Osteoblast (primary cell): ENCODE data around the gene GNAS-AS1. TPM values are rescaled to one million over a fixed set of nuclear protein-coding genes. Genes with fewer than 3 reads are reported as not detected.

Experiments used
- DNase-seq: peaks from one replicate; pipeline ENCODE4 v3.0.0; 2011; ENCODE audit warnings: low spot score, mixed read lengths; ENCODE audit not compliant: insufficient read length; ENCODE audit errors: missing footprints
- H2AFZ ChIP-seq: 2 replicates; pipeline ENCODE4 v1.6.0; 2011; ENCODE audit warnings: mild to moderate bottlenecking, low read length
- H3K27ac ChIP-seq: 2 replicates; pipeline ENCODE4 v1.5.1; 2011; ENCODE audit warnings: mild to moderate bottlenecking, low read depth, low read length, moderate library complexity
- H3K27me3 ChIP-seq: 2 replicates; pipeline ENCODE4 v1.6.0; 2012; ENCODE audit warnings: mild to moderate bottlenecking, control low read depth, inconsistent platforms, low read length, moderate library complexity; ENCODE audit not compliant: insufficient read depth
- H3K36me3 ChIP-seq: 2 replicates; pipeline ENCODE4 v1.5.1; 2011; ENCODE audit warnings: mild to moderate bottlenecking, low read length, control low read depth, moderate library complexity; ENCODE audit not compliant: insufficient read depth
- H3K4me1 ChIP-seq: 2 replicates; pipeline ENCODE4 v1.5.1; 2011; ENCODE audit warnings: mild to moderate bottlenecking, low read length, control low read depth, moderate library complexity; ENCODE audit not compliant: insufficient read depth
- H3K4me2 ChIP-seq: 2 replicates; pipeline ENCODE4 v1.6.0; 2011; ENCODE audit warnings: mild to moderate bottlenecking, low read length; ENCODE audit not compliant: insufficient read depth
- H3K4me3 ChIP-seq: fragments of 200-600 bp; sonication (generic); 3 replicates; pipeline ENCODE4 v1.5.1; 2012; ENCODE audit warnings: mild to moderate bottlenecking, low read length, inconsistent platforms; ENCODE audit not compliant: insufficient read depth
- H3K79me2 ChIP-seq: 2 replicates; pipeline ENCODE4 v1.6.0; 2012; ENCODE audit warnings: mild to moderate bottlenecking, low read length, control low read depth, inconsistent platforms; ENCODE audit not compliant: insufficient read depth
- H3K9me3 ChIP-seq: 2 replicates; pipeline ENCODE4 v1.5.1; 2011; ENCODE audit warnings: low read depth, low read length, control low read depth
- H4K20me1 ChIP-seq: 2 replicates; pipeline ENCODE4 v1.6.0; 2012; ENCODE audit warnings: mild to moderate bottlenecking, low read length, control low read depth; ENCODE audit not compliant: insufficient read depth
- total RNA-seq: library from RNA; depleted of rRNA; stranded (reverse); fragments of >200 nt; gene quantifications from 2 replicates; pipeline ENCODE4 v1.2.3, GENCODE V29; 2012
- TF ChIP-seq, protein P1 (sequence below): IDR thresholded peaks from 2 replicates; pipeline ENCODE4 v1.5.1; 2011; ENCODE audit warnings: mild to moderate bottlenecking, low read depth, low read length, moderate library complexity; ENCODE audit errors: extremely low read depth

GNAS-AS1 gene
- total RNA-seq, 1 donor: 0.72 TPM

DNA sequence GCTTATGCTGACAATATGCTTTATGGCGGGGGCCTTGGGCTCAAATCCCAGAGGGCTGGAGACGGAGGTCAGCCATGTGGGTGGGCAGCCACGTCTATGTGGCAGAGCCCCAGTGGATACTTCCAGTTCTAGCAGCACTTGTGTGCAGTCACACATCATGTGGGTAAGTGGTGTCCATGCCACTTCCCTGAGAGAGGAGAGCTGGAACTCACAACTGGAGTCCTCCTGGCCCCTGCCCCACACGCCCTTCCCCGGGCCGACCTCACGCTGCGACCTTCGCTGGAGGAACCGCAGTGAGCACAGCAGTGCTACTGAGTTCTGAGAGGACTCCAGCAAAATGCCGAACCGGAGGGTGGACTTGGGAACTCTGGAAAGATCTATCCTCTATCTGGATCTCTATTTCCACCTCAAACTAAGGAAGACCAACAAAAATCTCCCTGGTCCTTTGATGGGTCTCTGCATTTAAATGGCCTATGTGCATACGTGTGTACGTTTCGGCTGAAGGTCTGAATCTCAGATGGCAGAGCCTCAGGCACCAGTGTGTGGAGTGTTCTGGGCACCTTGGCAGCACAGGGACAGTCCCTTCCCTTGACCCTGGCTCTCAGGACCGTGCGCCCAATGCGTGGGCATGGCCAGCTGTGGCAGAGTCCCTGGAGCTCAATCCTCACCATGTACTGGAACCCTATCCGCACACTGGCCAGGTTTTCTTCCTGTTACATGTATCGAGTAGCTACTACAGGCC, 55.4 kb downstream of the GNAS-AS1 start:
- H3K4me1 ChIP-seq: peaks cover 4% of the 10 kb centered on the region
- TF ChIP-seq, protein P1, sequence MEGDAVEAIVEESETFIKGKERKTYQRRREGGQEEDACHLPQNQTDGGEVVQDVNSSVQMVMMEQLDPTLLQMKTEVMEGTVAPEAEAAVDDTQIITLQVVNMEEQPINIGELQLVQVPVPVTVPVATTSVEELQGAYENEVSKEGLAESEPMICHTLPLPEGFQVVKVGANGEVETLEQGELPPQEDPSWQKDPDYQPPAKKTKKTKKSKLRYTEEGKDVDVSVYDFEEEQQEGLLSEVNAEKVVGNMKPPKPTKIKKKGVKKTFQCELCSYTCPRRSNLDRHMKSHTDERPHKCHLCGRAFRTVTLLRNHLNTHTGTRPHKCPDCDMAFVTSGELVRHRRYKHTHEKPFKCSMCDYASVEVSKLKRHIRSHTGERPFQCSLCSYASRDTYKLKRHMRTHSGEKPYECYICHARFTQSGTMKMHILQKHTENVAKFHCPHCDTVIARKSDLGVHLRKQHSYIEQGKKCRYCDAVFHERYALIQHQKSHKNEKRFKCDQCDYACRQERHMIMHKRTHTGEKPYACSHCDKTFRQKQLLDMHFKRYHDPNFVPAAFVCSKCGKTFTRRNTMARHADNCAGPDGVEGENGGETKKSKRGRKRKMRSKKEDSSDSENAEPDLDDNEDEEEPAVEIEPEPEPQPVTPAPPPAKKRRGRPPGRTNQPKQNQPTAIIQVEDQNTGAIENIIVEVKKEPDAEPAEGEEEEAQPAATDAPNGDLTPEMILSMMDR: no peak

DNA sequence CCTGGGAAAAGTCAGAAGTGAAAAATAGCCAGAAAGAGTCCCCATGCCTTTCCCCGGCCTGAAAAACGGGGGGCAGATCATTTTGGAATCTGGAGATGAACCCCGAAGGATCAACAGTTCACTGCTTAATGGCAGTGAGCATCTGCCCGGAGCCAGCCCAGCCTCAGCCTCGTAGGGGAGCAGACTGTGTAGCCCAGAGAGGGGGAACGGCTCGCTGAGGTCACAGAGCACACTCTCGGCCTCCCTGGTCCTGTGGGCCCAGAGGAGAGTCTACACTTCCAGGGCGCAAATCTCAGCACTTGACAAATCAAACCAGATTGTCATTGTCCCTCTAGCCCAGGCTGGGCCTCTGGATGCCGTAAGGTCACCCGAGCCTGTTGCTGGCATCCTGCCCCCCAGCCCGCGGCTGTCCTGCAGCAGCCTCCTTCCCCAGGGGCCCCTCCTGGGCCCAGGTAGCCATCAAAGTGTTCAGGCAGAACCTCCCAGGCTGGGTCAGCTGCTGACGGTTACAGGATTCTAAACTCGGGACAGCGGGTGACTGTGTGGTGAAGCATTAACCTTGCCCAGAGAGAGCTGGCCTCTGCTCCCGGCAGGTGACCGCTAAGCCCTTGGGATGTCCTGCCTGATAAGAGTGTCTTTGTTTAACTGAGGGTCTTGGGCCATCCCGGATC, 56.1 kb downstream of the GNAS-AS1 start:
- peak; percentile 50 for DNase-seq
- Histone ChIP-seq H3K36me3 (no peaks in the 10 kb centered on the region), H3K27ac (no peak overlapping the region), H3K4me2 (no peak overlapping the region), H3K27me3 (peaks cover 35% of the 10 kb centered on the region), H3K79me2 (no peaks in the 10 kb centered on the region), H3K4me3 (no peak overlapping the region), H3K9me3 (no peaks in the 10 kb centered on the region), H2AFZ (no peak overlapping the region), H4K20me1 (no peaks in the 10 kb centered on the region), H3K4me1 (no peaks in the 10 kb centered on the region)
- TF ChIP-seq, protein P1: no peak

More for the DNA sequence above, 55.4 kb downstream of the GNAS-AS1 start:
- peak; percentile 72 for DNase-seq
- peaks cover 31% of the 10 kb centered on the region for H3K27me3 ChIP-seq
- no peak overlapping the region for H2AFZ ChIP-seq
- no peak overlapping the region for H3K4me2 ChIP-seq
- no peaks in the 10 kb centered on the region for H4K20me1 ChIP-seq
- no peaks in the 10 kb centered on the region for H3K9me3 ChIP-seq
- no peak overlapping the region for H3K4me3 ChIP-seq
- H3K36me3 ChIP-seq: no peaks in the 10 kb centered on the region
- H3K27ac ChIP-seq: no peak overlapping the region
- H3K79me2 ChIP-seq: no peaks in the 10 kb centered on the region

DNA sequence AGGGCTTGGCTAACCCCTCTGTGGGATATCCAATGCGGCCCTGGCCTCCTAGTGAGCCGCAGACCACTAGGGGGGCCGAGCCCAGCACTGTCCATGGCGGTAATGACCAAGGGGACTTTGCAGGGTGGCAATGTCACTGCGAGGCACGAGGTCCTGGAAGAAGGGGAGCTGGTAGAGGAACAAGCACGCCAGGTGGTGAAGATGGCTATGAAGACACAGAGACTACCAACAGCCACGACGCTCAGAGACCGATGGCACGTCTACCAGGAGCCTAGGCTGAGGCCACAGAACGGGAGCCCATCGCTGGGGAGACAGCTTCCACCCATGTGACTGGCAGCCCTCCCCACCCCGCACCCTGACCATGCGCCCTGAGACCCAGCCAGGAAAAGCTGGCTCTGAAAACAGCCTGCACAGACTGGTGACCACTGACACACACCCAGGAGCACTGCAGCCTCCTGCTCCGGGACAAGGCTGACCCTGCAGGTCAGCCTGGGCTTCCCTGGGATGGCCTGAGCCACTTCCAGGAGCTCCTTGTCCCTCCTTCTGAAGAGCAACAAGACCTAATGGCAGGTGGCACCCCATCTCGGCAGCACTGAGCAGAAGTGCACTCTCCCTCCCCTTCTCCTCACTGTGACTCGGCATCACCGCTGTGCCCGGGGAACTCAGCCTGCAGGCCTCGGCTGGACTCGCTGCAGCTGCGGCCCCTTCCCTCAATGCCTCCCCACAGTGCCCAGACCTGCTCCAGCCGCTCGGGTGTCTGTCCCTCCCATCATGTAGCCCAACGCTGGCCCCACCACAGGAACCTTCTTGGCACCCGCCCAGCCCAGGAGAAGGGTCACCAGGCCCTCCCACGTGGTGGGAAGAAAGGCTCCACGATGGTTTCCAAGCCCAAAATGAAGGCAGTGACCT, 56.9 kb downstream of the GNAS-AS1 start:
- no peak for DNase-seq
- H3K4me1 ChIP-seq: no peaks in the 10 kb centered on the region
- no peaks in the 10 kb centered on the region for H3K79me2 ChIP-seq
- H3K36me3 ChIP-seq: no peaks in the 10 kb centered on the region
- H2AFZ ChIP-seq: no peak overlapping the region
- no peak overlapping the region for H3K27ac ChIP-seq
- TF ChIP-seq, protein P1: no peak
- H3K27me3 ChIP-seq: peaks cover 42% of the 10 kb centered on the region
- no peak overlapping the region for H3K4me3 ChIP-seq
- no peaks in the 10 kb centered on the region for H4K20me1 ChIP-seq
- no peak overlapping the region for H3K4me2 ChIP-seq
- H3K9me3 ChIP-seq: no peaks in the 10 kb centered on the region
